SJCRH30 (cell line): Measurements from ENCODE around the gene DNMT3L. TPM values are rescaled to one million over a fixed set of nuclear protein-coding genes. Genes with fewer than 3 reads are reported as not detected.
"Not testable (repeated sequence)": the region's sequence is repeated elsewhere in the genome, so short reads cannot be mapped to it uniquely, and the experiment has no call there.

Source experiments
- DNase-seq, 2 experiments: peaks; one replicate each; pipeline ENCODE4 v3.0.0-alpha.2; 2015 to 2020
- H3K27ac ChIP-seq: fragments of 250-450 bp; sonication (Bioruptor Pico); 2 replicates; pipeline ENCODE4 v1.5.1; 2020; ENCODE audit warnings: mild to moderate bottlenecking, moderate library complexity
- H3K27me3 ChIP-seq: fragments of 250-450 bp; sonication (Bioruptor Pico); 2 replicates; pipeline ENCODE4 v1.5.1; 2020; ENCODE audit warnings: mild to moderate bottlenecking, moderate library complexity
- H3K36me3 ChIP-seq: fragments of 250-450 bp; sonication (Bioruptor Pico); 2 replicates; pipeline ENCODE4 v1.5.1; 2020; ENCODE audit warnings: mild to moderate bottlenecking, moderate library complexity
- H3K4me1 ChIP-seq: fragments of 250-450 bp; sonication (Bioruptor Pico); 2 replicates; pipeline ENCODE4 v1.5.1; 2020; ENCODE audit warnings: mild to moderate bottlenecking, moderate library complexity
- H3K4me3 ChIP-seq: fragments of 250-450 bp; sonication (Bioruptor Pico); 2 replicates; pipeline ENCODE4 v1.5.1; 2020; ENCODE audit warnings: mild to moderate bottlenecking, moderate library complexity
- H3K9me3 ChIP-seq: fragments of 250-450 bp; sonication (Bioruptor Pico); replicated peaks from 2 replicates; pipeline ENCODE4 v1.5.1; 2020; ENCODE audit warnings: mild to moderate bottlenecking, moderate library complexity
- total RNA-seq: library from RNA; depleted of rRNA; stranded (reverse); fragments of >200 nt; shearing (Covaris generic); gene quantifications from 2 replicates; pipeline ENCODE4 v1.2.3, GENCODE V29; 2014

DNMT3L gene
- total RNA-seq, 1 experiment from 2014 or later, result not detected

DNA sequence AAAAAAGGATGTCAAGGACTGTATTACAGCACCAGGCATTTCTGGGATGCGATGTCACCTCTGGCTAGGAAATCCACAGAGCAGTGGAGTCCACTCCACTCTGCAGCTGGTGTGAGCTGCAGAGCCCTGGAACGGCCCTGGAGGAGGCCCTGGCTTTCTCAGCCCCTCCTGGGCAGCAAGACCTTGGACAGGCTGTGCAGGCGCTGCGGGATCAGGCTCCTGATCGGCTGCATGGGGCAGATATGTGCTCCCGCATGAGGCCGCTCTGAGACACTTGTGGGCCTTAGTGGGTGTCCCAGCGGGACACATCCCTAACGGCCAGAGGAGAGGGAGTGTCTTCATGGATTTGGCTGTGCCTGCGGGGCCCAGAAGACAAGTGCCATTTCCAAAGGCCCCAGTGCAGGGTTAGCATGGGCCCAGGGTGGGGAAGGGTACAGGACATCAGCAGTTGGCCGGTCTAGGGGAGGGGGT, 6.2 kb downstream of the DNMT3L start:
- Histone ChIP-seq H3K9me3 (no peaks in the 10 kb centered on the region), H3K4me1 (no peaks in the 10 kb centered on the region), H3K36me3 (no peaks in the 10 kb centered on the region), H3K4me3 (no peak overlapping the region), H3K27me3 (no peaks in the 10 kb centered on the region), H3K27ac (no peak overlapping the region)
- no peak for DNase-seq

DNA sequence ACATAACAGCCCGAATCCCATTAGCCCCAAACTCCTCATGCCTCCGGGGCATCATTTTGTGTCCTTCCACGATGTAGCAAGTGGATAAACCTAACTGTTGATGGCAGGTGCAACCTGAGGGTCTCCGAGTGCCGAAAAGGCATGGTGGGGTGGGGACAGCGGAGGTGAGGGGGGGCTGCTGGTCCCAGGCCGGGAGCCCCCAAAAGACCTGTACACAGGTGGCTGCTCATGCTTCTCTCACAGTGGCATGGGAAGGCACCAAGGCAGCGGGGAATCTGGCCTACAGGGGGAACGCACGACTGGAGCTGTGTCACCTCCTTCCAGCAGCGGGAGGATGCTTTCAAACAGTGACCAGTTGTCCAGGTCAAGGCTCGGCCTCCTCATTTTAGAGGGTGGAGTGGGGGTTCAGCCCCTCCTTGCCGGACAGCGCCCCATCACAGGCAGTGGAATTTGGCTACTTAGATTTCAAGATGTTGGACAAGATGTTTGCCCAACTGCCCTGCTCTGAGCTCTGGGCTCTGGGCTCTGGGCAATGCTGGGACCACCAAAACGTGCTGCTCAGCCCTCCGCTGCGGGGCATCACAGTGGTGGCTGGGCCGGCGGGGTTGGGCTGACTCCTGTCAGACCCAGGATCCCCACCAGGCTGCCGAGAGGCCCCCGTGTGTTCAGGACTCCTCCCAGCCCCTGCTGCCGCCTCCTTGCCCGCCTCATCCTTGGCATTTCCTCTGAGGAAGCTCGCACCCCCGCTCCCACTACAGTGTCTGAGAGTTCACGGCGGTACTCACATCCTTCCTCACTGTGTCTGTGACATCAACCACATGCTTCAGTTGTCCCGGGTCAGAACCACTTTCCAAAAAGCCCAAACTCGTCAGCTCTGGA, 7.6 kb downstream of the DNMT3L start:
- Histone ChIP-seq H3K4me3 (no peak overlapping the region), H3K27me3 (no peaks in the 10 kb centered on the region), H3K4me1 (no peaks in the 10 kb centered on the region), H3K9me3 (no peaks in the 10 kb centered on the region), H3K27ac (no peak overlapping the region), H3K36me3 (no peaks in the 10 kb centered on the region)
- no peak for DNase-seq

GRCh38 chr21:44249204-44250037, 12.3 kb downstream of the DNMT3L start:
- not testable (repeated sequence) for H3K36me3 ChIP-seq, DNase-seq, H3K27me3 ChIP-seq, H3K4me1 ChIP-seq, H3K27ac ChIP-seq, H3K9me3 ChIP-seq, H3K4me3 ChIP-seq

- not testable (repeated sequence) for H3K4me3 ChIP-seq, H3K4me1 ChIP-seq, H3K9me3 ChIP-seq, H3K27ac ChIP-seq, H3K27me3 ChIP-seq, H3K36me3 ChIP-seq, DNase-seq
These were observed 13.8 kb downstream of the DNMT3L start for GRCh38 chr21:44247904-44248303.

GRCh38 chr21:44243980-44244379, 17.7 kb downstream of the DNMT3L start:
- not testable (repeated sequence) for H3K27ac ChIP-seq, H3K4me1 ChIP-seq, H3K27me3 ChIP-seq, H3K4me3 ChIP-seq, DNase-seq, H3K9me3 ChIP-seq, H3K36me3 ChIP-seq

- H3K4me3 ChIP-seq, H3K27ac ChIP-seq, H3K4me1 ChIP-seq, H3K9me3 ChIP-seq, H3K36me3 ChIP-seq, H3K27me3 ChIP-seq, DNase-seq: not testable (repeated sequence)
These were observed 20.4 kb downstream of the DNMT3L start for GRCh38 chr21:44241281-44241680.

- not testable (repeated sequence) for H3K36me3 ChIP-seq, H3K27ac ChIP-seq, H3K27me3 ChIP-seq, H3K4me3 ChIP-seq, H3K4me1 ChIP-seq, DNase-seq, H3K9me3 ChIP-seq
These were observed 20.9 kb downstream of the DNMT3L start, which contains the start of gene ICOSLG for GRCh38 chr21:44240842-44241241. Gene ICOSLG, minus strand, starts transcription at chr21:44240943. Its CDS starts 126 bp downstream, at chr21:44240817.

GRCh38 chr21:44240353-44240752, 21.3 kb downstream of the DNMT3L start:
- H3K36me3 ChIP-seq, DNase-seq, H3K9me3 ChIP-seq, H3K27ac ChIP-seq, H3K4me3 ChIP-seq, H3K27me3 ChIP-seq, H3K4me1 ChIP-seq: not testable (repeated sequence)

GRCh38 chr21:44229561-44229960, 32.1 kb downstream of the DNMT3L start:
- H3K27me3 ChIP-seq, DNase-seq: not testable (repeated sequence)

DNA sequence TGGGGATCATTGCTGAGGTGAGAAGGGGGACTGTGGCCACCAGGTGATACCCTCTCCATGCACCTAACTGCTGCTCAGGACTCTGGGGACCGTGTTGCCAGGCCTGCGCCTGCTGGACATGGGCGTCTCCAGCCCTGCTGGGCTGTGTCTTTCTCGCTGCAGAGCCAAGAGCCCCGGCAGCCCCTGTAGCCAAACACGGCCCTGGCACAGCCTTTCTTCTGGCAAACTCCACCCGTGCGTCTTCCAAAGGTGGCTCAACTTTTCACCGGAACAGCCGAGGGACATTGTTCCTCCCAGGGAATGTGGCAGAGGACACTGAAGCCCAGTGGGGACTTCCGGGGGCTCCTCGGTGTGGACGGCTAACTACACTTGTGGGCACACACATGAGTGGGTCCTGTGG, 33.6 kb downstream of the DNMT3L start:
- H3K36me3 ChIP-seq, H3K9me3 ChIP-seq, H3K27ac ChIP-seq, DNase-seq, H3K4me1 ChIP-seq, H3K4me3 ChIP-seq, H3K27me3 ChIP-seq: not testable (repeated sequence)

More at GRCh38 chr21:44229561-44229960, 32.1 kb downstream of the DNMT3L start:
- H3K9me3 ChIP-seq, H3K27ac ChIP-seq, H3K36me3 ChIP-seq, H3K4me3 ChIP-seq, H3K4me1 ChIP-seq: not testable (repeated sequence)

GRCh38 chr21:44227614-44228013, 34.1 kb downstream of the DNMT3L start:
- H3K9me3 ChIP-seq, H3K4me3 ChIP-seq, H3K27me3 ChIP-seq, DNase-seq, H3K27ac ChIP-seq, H3K36me3 ChIP-seq, H3K4me1 ChIP-seq: not testable (repeated sequence)

GRCh38 chr21:44225605-44226004, 36.1 kb downstream of the DNMT3L start:
- not testable (repeated sequence) for DNase-seq, H3K4me1 ChIP-seq, H3K9me3 ChIP-seq, H3K36me3 ChIP-seq, H3K27ac ChIP-seq, H3K4me3 ChIP-seq, H3K27me3 ChIP-seq

DNA sequence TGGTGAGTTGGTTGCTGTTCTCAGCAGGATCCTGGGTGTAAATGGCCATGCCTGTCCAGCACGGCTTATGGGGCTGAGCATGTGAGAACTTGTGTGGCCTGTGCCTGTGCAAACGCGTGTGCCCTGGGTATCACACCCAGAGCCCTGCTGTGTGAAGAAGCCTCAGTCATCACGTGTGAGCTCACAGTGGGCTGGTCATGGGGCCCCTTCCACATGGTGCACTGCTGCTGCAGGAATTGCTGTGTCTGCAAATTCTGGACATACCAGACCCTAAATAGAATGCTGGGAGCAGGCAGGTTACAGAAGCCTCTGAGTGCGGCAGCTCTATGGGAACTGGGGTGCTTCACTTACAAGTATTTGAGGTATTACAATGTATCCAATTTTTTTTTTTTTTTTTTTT, 38.4 kb downstream of the DNMT3L start:
- H3K4me3 ChIP-seq, H3K4me1 ChIP-seq, H3K27me3 ChIP-seq, DNase-seq, H3K36me3 ChIP-seq, H3K9me3 ChIP-seq, H3K27ac ChIP-seq: not testable (repeated sequence)

- not testable (repeated sequence) for H3K27me3 ChIP-seq
These were observed 41.0 kb downstream of the DNMT3L start for GRCh38 chr21:44220674-44221073.

GRCh38 chr21:44218461-44218860, 43.2 kb downstream of the DNMT3L start:
- H3K36me3 ChIP-seq, H3K4me1 ChIP-seq, H3K9me3 ChIP-seq, DNase-seq, H3K27me3 ChIP-seq, H3K27ac ChIP-seq, H3K4me3 ChIP-seq: not testable (repeated sequence)

More at GRCh38 chr21:44220674-44221073, 41.0 kb downstream of the DNMT3L start:
- H3K36me3 ChIP-seq, DNase-seq, H3K4me3 ChIP-seq, H3K4me1 ChIP-seq, H3K9me3 ChIP-seq, H3K27ac ChIP-seq: not testable (repeated sequence)
